HCT116 (cell line): ENCODE data around the gene KCNJ1. TPM values are rescaled to one million over a fixed set of nuclear protein-coding genes. Genes with fewer than 3 reads are reported as not detected.

Source experiments
- ATAC-seq: fragments of 200-7000 bp; cut with Tn5 transposase; 2 replicates; pipeline ENCODE4 v1.9.1; 2020; ENCODE audit warnings: mild to moderate bottlenecking, moderate library complexity
- BruUV-seq: library from RNA; stranded (reverse); fragments of 400-500 nt; replicated peaks from 2 replicates; lab custom pipeline; 2021; lab: Mats Ljungman, UMichigan
- CTCF ChIA-PET: fragments of 300-600 bp; sonication (Branson Sonifier 250); formaldehyde crosslinking; loops from one replicate; lab custom pipeline; 2021; ENCODE audit warnings: antibody characterized with exemption; lab: Charles Lee
- POLR2A ChIA-PET: fragments of 300-600, 350-600 bp; sonication (Branson Sonifier 250); formaldehyde crosslinking; loops from one replicate; lab custom pipeline; 2021; ENCODE audit warnings: antibody characterized with exemption; lab: Charles Lee
- RAD21 ChIA-PET, 2 experiments: fragments of 300-600 bp; sonication (Branson Sonifier 250); formaldehyde crosslinking; loops; one replicate each; lab custom pipeline; 2023; ENCODE audit warnings: low total read pairs in 2 of 2; ENCODE audit not compliant: uncharacterized antibody in 2 of 2, unreplicated experiment in 2 of 2, low non-redundant PET in 1 of 2; lab: Charles Lee
- DNase-seq: peaks from one replicate; pipeline ENCODE4 v3.0.0-alpha.2; 2010; ENCODE audit warnings: low read depth, low spot score
- H2AFZ ChIP-seq: fragments of 200-600 bp; shearing (Covaris generic), sonication (generic); 2 replicates; pipeline ENCODE4 v1.6.1; 2017; ENCODE audit warnings: low read depth, mixed run types, mixed read lengths, antibody characterized with exemption, low read length; ENCODE audit not compliant: poor library complexity, severe bottlenecking
- H3K27ac ChIP-seq: 2 replicates; pipeline ENCODE4 v1.5.1; 2012; ENCODE audit warnings: low read depth, low read length
- H3K27me3 ChIP-seq: fragments of 200-600 bp; sonication (generic); 2 replicates; pipeline ENCODE4 v1.6.1; 2016; ENCODE audit warnings: mixed run types, low read length, mixed read lengths; ENCODE audit not compliant: insufficient read depth
- H3K36me3 ChIP-seq, 2 experiments: fragments of 200-500 bp in 1 of 2; fragments of 200-600 bp in 1 of 2; sonication (Bioruptor generic) in 1 of 2; sonication (generic) in 1 of 2; 2 replicates each; pipeline versions ENCODE4 v1.5.1 to v1.6.1; 2014 to 2016; ENCODE audit warnings: low read length in 2 of 2, inconsistent platforms in 1 of 2, mixed read lengths in 1 of 2, mixed run types in 1 of 2; ENCODE audit not compliant: insufficient read depth in 2 of 2, control insufficient read depth in 1 of 2
- H3K4me1 ChIP-seq, 2 experiments: fragments of 200-600 bp in 1 of 2; sonication (generic) in 1 of 2; 2 replicates each; pipeline versions ENCODE4 v1.5.1 to v1.6.1; 2012 to 2017; ENCODE audit warnings: low read length in 2 of 2, inconsistent platforms in 1 of 2, mild to moderate bottlenecking in 1 of 2, mixed read lengths in 1 of 2, mixed run types in 1 of 2, moderate library complexity in 1 of 2; ENCODE audit not compliant: insufficient read depth in 2 of 2, control insufficient read depth in 1 of 2
- H3K4me2 ChIP-seq: fragments of 200-600 bp; sonication (generic); 2 replicates; pipeline ENCODE4 v1.6.1; 2017; ENCODE audit warnings: mixed run types, low read length, mixed read lengths
- H3K4me3 ChIP-seq, 2 experiments: fragments of 200-600 bp in 1 of 2; sonication (generic) in 1 of 2; replicated peaks in 1 of 2; 2 replicates each; pipeline ENCODE4 v1.5.1; 2011 to 2016; ENCODE audit warnings: low read length in 2 of 2, control low read depth in 1 of 2, low read depth in 1 of 2, mild to moderate bottlenecking in 1 of 2, mixed read lengths in 1 of 2, mixed run types in 1 of 2
- H3K79me2 ChIP-seq: fragments of 200-600 bp; sonication (generic); 2 replicates; pipeline ENCODE4 v1.6.1; 2017; ENCODE audit warnings: mild to moderate bottlenecking, mixed run types, low read length, moderate library complexity, mixed read lengths; ENCODE audit not compliant: insufficient read depth
- H3K9ac ChIP-seq: fragments of 200-600 bp; sonication (generic); 2 replicates; pipeline ENCODE4 v1.6.1; 2016; ENCODE audit warnings: low read length, mixed read lengths
- H3K9me2 ChIP-seq: fragments of 200-600 bp; sonication (generic), shearing (Covaris generic); 2 replicates; pipeline ENCODE4 v1.6.1; 2017; ENCODE audit warnings: mixed run types, mild to moderate bottlenecking, moderate library complexity; ENCODE audit not compliant: insufficient read depth
- H3K9me3 ChIP-seq, 2 experiments: fragments of 200-500 bp in 1 of 2; fragments of 200-600 bp in 1 of 2; sonication (Bioruptor generic) in 1 of 2; sonication (generic) in 1 of 2; 2 replicates each; pipeline ENCODE4 v1.6.1; 2014 to 2017; ENCODE audit warnings: low read length in 2 of 2, mixed read lengths in 2 of 2, inconsistent platforms in 1 of 2, low read depth in 1 of 2, mild to moderate bottlenecking in 1 of 2, mixed run types in 1 of 2, moderate library complexity in 1 of 2; ENCODE audit not compliant: control insufficient read depth in 1 of 2, insufficient read depth in 1 of 2
- H4K20me1 ChIP-seq: fragments of 200-600 bp; sonication (generic), shearing (Covaris generic); 2 replicates; pipeline ENCODE4 v1.6.1; 2017; ENCODE audit warnings: mixed run types, mild to moderate bottlenecking, moderate library complexity; ENCODE audit not compliant: insufficient read depth
- CBX3 ChIP-seq: IDR thresholded peaks from 2 replicates; pipeline ENCODE4 v1.6.1; 2012; ENCODE audit warnings: low read depth
- CEBPB ChIP-seq: IDR thresholded peaks from 2 replicates; pipeline ENCODE4 v1.6.1; 2012; ENCODE audit warnings: low read depth
- EGR1 ChIP-seq: IDR thresholded peaks from 2 replicates; pipeline ENCODE4 v1.6.1; 2012; ENCODE audit warnings: low read depth
- ELF1 ChIP-seq: IDR thresholded peaks from 2 replicates; pipeline ENCODE4 v1.6.1; 2012; ENCODE audit warnings: low read depth, borderline replicate concordance
- EZH2 ChIP-seq: fragments of 200-600 bp; sonication (generic); IDR thresholded peaks from 2 replicates; pipeline ENCODE4 v1.6.1; 2017; ENCODE audit warnings: antibody characterized with exemption, mixed run types
- FOSL1 ChIP-seq: IDR thresholded peaks from 2 replicates; pipeline ENCODE4 v1.6.1; 2012; ENCODE audit warnings: low read depth
- JUND ChIP-seq: IDR thresholded peaks from 2 replicates; pipeline ENCODE4 v1.6.1; 2012
- MAX ChIP-seq: IDR thresholded peaks from 2 replicates; pipeline ENCODE4 v1.6.1; 2012
- POLR2A ChIP-seq: IDR thresholded peaks from 2 replicates; pipeline ENCODE4 v1.7.0; 2011; ENCODE audit warnings: borderline replicate concordance; ENCODE audit not compliant: insufficient read depth, insufficient read length; ENCODE audit errors: extremely low read depth
- RAD21 ChIP-seq: IDR thresholded peaks from 2 replicates; pipeline ENCODE4 v1.6.1; 2012; ENCODE audit warnings: low read depth, mild to moderate bottlenecking
- SIN3A ChIP-seq: IDR thresholded peaks from 2 replicates; pipeline ENCODE4 v1.6.1; 2012; ENCODE audit warnings: low read depth
- SP1 ChIP-seq: IDR thresholded peaks from 2 replicates; pipeline ENCODE4 v1.6.1; 2012; ENCODE audit warnings: low read depth
- SRF ChIP-seq: IDR thresholded peaks from 2 replicates; pipeline ENCODE4 v1.6.1; 2012; ENCODE audit warnings: low read depth
- TCF7L2 ChIP-seq: IDR thresholded peaks from 2 replicates; pipeline ENCODE4 v1.7.0; 2011; ENCODE audit warnings: borderline replicate concordance, inconsistent platforms; ENCODE audit not compliant: insufficient read depth, insufficient read length; ENCODE audit errors: extremely low read depth
- YY1 ChIP-seq: IDR thresholded peaks from 2 replicates; pipeline ENCODE4 v1.6.1; 2011; ENCODE audit warnings: low read length, low read depth, moderate library complexity, mild to moderate bottlenecking; ENCODE audit not compliant: insufficient replicate concordance; ENCODE audit errors: extremely low read depth
- ZFX ChIP-seq: fragments of 450-650 bp; IDR thresholded peaks from 2 replicates; pipeline ENCODE4 v1.6.1; 2017
- ZNF274 ChIP-seq: fragments of 200-500 bp; sonication (Bioruptor generic); IDR thresholded peaks from 2 replicates; pipeline ENCODE4 v1.6.1; 2014; ENCODE audit warnings: mild to moderate bottlenecking, low read depth, low read length, inconsistent platforms
- intact Hi-C: fragments of 100-400 bp; cut with micrococcal nuclease; formaldehyde crosslinking; loops from 2 replicates; pipeline ENCODE4 v1.10.0; 2022
- total RNA-seq: library from RNA; stranded (reverse); gene quantifications from one replicate; pipeline ENCODE4 v1.2.1, GENCODE V29; 2021; ENCODE audit not compliant: unreplicated experiment
- TF ChIP-seq, protein P1 (sequence below): IDR thresholded peaks from 2 replicates; pipeline ENCODE4 v1.6.1; 2012
- TF ChIP-seq, protein P2 (sequence below): IDR thresholded peaks from 2 replicates; pipeline ENCODE4 v1.6.1; 2012; ENCODE audit warnings: low read depth
- TF ChIP-seq, protein P3 (sequence below): IDR thresholded peaks from 2 replicates; pipeline ENCODE4 v1.6.1; 2011; ENCODE audit warnings: mild to moderate bottlenecking, low read length, moderate library complexity; ENCODE audit not compliant: insufficient replicate concordance; ENCODE audit errors: extremely low read depth

Gene KCNJ1
- total RNA-seq, 1 experiment from 2014 or later, result 0.15 TPM

- no peak for TF ChIP-seq YY1
- no peak for TF ChIP-seq ELF1
- TF ChIP-seq, protein P1, sequence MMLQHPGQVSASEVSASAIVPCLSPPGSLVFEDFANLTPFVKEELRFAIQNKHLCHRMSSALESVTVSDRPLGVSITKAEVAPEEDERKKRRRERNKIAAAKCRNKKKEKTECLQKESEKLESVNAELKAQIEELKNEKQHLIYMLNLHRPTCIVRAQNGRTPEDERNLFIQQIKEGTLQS, result no peak
- TF ChIP-seq MAX, result no peak
- TF ChIP-seq POLR2A, result no peak
- TF ChIP-seq JUND, result no peak
- TF ChIP-seq EZH2, result no peak
- no peak for TF ChIP-seq ZNF274
- no peak for TF ChIP-seq EGR1
- no peak for TF ChIP-seq TCF7L2
- TF ChIP-seq CBX3, result no peak
- no peak for TF ChIP-seq SP1
- TF ChIP-seq, protein P2, sequence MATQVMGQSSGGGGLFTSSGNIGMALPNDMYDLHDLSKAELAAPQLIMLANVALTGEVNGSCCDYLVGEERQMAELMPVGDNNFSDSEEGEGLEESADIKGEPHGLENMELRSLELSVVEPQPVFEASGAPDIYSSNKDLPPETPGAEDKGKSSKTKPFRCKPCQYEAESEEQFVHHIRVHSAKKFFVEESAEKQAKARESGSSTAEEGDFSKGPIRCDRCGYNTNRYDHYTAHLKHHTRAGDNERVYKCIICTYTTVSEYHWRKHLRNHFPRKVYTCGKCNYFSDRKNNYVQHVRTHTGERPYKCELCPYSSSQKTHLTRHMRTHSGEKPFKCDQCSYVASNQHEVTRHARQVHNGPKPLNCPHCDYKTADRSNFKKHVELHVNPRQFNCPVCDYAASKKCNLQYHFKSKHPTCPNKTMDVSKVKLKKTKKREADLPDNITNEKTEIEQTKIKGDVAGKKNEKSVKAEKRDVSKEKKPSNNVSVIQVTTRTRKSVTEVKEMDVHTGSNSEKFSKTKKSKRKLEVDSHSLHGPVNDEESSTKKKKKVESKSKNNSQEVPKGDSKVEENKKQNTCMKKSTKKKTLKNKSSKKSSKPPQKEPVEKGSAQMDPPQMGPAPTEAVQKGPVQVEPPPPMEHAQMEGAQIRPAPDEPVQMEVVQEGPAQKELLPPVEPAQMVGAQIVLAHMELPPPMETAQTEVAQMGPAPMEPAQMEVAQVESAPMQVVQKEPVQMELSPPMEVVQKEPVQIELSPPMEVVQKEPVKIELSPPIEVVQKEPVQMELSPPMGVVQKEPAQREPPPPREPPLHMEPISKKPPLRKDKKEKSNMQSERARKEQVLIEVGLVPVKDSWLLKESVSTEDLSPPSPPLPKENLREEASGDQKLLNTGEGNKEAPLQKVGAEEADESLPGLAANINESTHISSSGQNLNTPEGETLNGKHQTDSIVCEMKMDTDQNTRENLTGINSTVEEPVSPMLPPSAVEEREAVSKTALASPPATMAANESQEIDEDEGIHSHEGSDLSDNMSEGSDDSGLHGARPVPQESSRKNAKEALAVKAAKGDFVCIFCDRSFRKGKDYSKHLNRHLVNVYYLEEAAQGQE, result no peak
- no peak for TF ChIP-seq SIN3A
- TF ChIP-seq, protein P3, sequence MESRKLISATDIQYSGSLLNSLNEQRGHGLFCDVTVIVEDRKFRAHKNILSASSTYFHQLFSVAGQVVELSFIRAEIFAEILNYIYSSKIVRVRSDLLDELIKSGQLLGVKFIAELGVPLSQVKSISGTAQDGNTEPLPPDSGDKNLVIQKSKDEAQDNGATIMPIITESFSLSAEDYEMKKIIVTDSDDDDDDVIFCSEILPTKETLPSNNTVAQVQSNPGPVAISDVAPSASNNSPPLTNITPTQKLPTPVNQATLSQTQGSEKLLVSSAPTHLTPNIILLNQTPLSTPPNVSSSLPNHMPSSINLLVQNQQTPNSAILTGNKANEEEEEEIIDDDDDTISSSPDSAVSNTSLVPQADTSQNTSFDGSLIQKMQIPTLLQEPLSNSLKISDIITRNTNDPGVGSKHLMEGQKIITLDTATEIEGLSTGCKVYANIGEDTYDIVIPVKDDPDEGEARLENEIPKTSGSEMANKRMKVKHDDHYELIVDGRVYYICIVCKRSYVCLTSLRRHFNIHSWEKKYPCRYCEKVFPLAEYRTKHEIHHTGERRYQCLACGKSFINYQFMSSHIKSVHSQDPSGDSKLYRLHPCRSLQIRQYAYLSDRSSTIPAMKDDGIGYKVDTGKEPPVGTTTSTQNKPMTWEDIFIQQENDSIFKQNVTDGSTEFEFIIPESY, result no peak
- TF ChIP-seq CEBPB, result no peak
- no peak for TF ChIP-seq RAD21
- TF ChIP-seq ZFX, result no peak
- no peak for TF ChIP-seq FOSL1
- TF ChIP-seq SRF, result no peak
- H3K9me2 ChIP-seq, result no peaks in the 10 kb centered on the region
- RAD21 ChIA-PET, result no interaction called here
- no peaks in the 10 kb centered on the region for H3K9me3 ChIP-seq
- POLR2A ChIA-PET, result no interaction called here
- DNase-seq (no peak), ATAC-seq (no peak)
- no peak overlapping the region for H3K27ac ChIP-seq
- no peak overlapping the region for H3K4me2 ChIP-seq
- no peak overlapping the region for H2AFZ ChIP-seq
- intact Hi-C loops, result no loop called here
- CTCF ChIA-PET, result no interaction called here
- H3K4me1 ChIP-seq, result no peaks in the 10 kb centered on the region
- no peak overlapping the region for H3K4me3 ChIP-seq
- BruUV-seq, result no TSS peak
- H3K27me3 ChIP-seq, result no peaks in the 10 kb centered on the region
- no peak overlapping the region for H3K9ac ChIP-seq
- no peaks in the 10 kb centered on the region for H3K36me3 ChIP-seq
- H4K20me1 ChIP-seq, result no peaks in the 10 kb centered on the region
- H3K79me2 ChIP-seq, result no peaks in the 10 kb centered on the region
These were observed 49.6 kb upstream of the KCNJ1 start for GRCh38 chr11:128916681-128917080.
